Suprapubic skin (tissue), 4 donors: ENCODE measurements around the gene CYTH1. TPM values are rescaled to one million over a fixed set of nuclear protein-coding genes. Genes with fewer than 3 reads are reported as not detected.

Experiments used
- DNase-seq, 2 donors: peaks; one replicate each; pipeline ENCODE4 v3.0.0-alpha.2; 2019; ENCODE audit warnings: low spot score in 2 of 2
- H3K27ac ChIP-seq: fragments of 200-600 bp; sonication (generic); one replicate; pipeline ENCODE4 v1.5.1; 2019
- H3K27me3 ChIP-seq: fragments of 200-600 bp; sonication (generic); one replicate; pipeline ENCODE4 v1.5.1; 2019
- H3K36me3 ChIP-seq: fragments of 200-600 bp; sonication (generic); one replicate; pipeline ENCODE4 v1.5.1; 2019
- H3K4me1 ChIP-seq: fragments of 200-600 bp; sonication (generic); one replicate; pipeline ENCODE4 v1.5.1; 2019
- H3K4me3 ChIP-seq: fragments of 200-600 bp; sonication (generic); one replicate; pipeline ENCODE4 v1.5.1; 2019; ENCODE audit warnings: mild to moderate bottlenecking
- H3K9me3 ChIP-seq: fragments of 200-600 bp; sonication (generic); one replicate; pipeline ENCODE4 v1.5.1; 2019
- CTCF ChIP-seq, 2 donors: fragments of 200-600 bp in 1 of 2; fragments of 450-650 bp in 1 of 2; sonication (generic) in 1 of 2; IDR thresholded peaks; one replicate each; pipeline ENCODE4 v1.5.1; 2016 to 2019; ENCODE audit warnings: antibody characterized with exemption in 2 of 2, mild to moderate bottlenecking in 1 of 2, moderate library complexity in 1 of 2
- EP300 ChIP-seq: sonication (generic); formaldehyde crosslinking; IDR thresholded peaks from one replicate; pipeline ENCODE4 v1.6.1; 2017; ENCODE audit warnings: antibody characterized with exemption
- POLR2A ChIP-seq, 2 donors: fragments of 450-650 bp; IDR thresholded peaks; one replicate each; pipeline ENCODE4 v1.6.1; 2017; ENCODE audit warnings: antibody characterized with exemption in 2 of 2, mild to moderate bottlenecking in 2 of 2, moderate library complexity in 2 of 2
- POLR2AphosphoS5 ChIP-seq, 3 donors: sonication (generic); formaldehyde crosslinking; IDR thresholded peaks; one replicate each; pipeline ENCODE4 v1.6.1; 2017; ENCODE audit warnings: antibody characterized with exemption in 3 of 3
- WGBS: methylation state at CpG from one replicate; pipeline ENCODE4 v1.1.5; 2018; 5-methylcytosine and 5-hydroxymethylcytosine counted together
- total RNA-seq, 4 donors: library from RNA; depleted of rRNA; stranded (reverse); fragments of >200 nt; gene quantifications; one replicate each; pipeline ENCODE4 v1.1.0, GENCODE V29; 2016

CYTH1 gene
- total RNA-seq, 4 donors from 2014 or later = 57.6 to 88.6 (median 74.9) TPM

DNA sequence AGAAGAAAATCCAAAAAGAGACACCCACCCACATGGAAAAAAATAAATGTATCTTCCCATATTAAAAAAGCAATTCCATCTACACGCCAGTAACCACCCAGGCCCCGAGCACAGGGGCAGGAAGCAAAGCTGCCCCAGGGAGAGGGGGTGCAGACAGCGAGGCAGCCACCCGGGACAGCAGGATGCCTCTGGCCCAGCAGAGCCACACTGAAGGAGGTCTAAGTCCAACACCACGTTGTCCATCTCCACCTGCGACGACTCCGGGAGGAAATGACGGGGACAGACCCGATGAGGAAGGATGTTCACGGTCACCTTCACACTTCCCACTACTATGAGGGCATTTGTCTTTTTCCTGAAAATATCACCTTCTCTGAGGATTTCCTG lies 14.4 kb upstream of the CYTH1 start:
- no peak overlapping the region for H3K4me3 ChIP-seq
- H3K36me3 ChIP-seq = peaks cover 69% of the 10 kb centered on the region
- no peaks in the 10 kb centered on the region for H3K27me3 ChIP-seq
- no peak overlapping the region for H3K27ac ChIP-seq
- no peaks in the 10 kb centered on the region for H3K9me3 ChIP-seq
- 87% methylated on average over 11 of the region's 11 CpGs for WGBS
- H3K4me1 ChIP-seq = peaks cover 18% of the 10 kb centered on the region
- DNase-seq = no peak
- no peak for TF ChIP-seq CTCF (IDR thresholded peaks at IDR 0.05)
- TF ChIP-seq POLR2A (IDR thresholded peaks at IDR 0.05) = no peak
- TF ChIP-seq EP300 = no peak
- no peak for TF ChIP-seq POLR2AphosphoS5 (IDR thresholded peaks at IDR 0.05)

GRCh38 chr17:78795861-78796516 lies 13.9 kb upstream of the CYTH1 start:
- H3K9me3 ChIP-seq = no peaks in the 10 kb centered on the region

GRCh38 chr17:78794864-78795640 lies 13.0 kb upstream of the CYTH1 start:
- Histone ChIP-seq H3K4me1 (peaks cover 31% of the 10 kb centered on the region), H3K9me3 (no peaks in the 10 kb centered on the region), H3K4me3 (no peak overlapping the region), H3K36me3 (peaks cover 62% of the 10 kb centered on the region), H3K27me3 (no peaks in the 10 kb centered on the region), H3K27ac (no peak overlapping the region)
- DNase-seq = no peak
- WGBS = 87% methylated on average over 22 of the region's 22 CpGs
- TF ChIP-seq EP300 (no peak), POLR2AphosphoS5 (IDR thresholded peaks at IDR 0.05) (no peak), CTCF (IDR thresholded peaks at IDR 0.05) (no peak), POLR2A (IDR thresholded peaks at IDR 0.05) (no peak)

More at GRCh38 chr17:78795861-78796516, 13.9 kb upstream of the CYTH1 start:
- Histone ChIP-seq H3K27me3 (no peaks in the 10 kb centered on the region), H3K4me1 (peaks cover 22% of the 10 kb centered on the region), H3K4me3 (no peak overlapping the region), H3K27ac (no peak overlapping the region), H3K36me3 (peaks cover 64% of the 10 kb centered on the region)
- TF ChIP-seq CTCF (IDR thresholded peaks at IDR 0.05) (no peak), POLR2AphosphoS5 (IDR thresholded peaks at IDR 0.05) (no peak), POLR2A (IDR thresholded peaks at IDR 0.05) (no peak), EP300 (no peak)
- 82% methylated on average over 14 of the region's 14 CpGs for WGBS
- no peak for DNase-seq

DNA sequence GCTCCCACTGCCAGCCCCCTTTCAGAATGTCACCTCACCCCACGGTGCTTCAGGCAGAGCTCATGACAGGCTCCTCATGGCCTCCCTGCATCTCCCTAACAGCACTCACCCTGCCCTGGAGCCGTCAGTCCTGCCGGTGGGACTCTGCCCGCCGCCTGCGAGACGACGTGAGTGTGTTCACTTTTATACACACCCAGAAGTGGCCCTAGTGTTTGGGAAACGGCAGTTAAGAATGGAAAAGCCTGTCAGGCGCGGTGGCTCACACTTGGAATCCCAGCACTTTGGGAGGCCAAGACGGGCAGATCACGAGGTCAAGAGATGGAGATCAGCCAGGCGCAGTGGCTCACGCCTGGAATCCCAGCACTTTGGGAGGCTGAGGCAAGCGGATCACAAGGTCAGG lies 12.3 kb upstream of the CYTH1 start:
- H3K9me3 ChIP-seq = no peaks in the 10 kb centered on the region
- no peak overlapping the region for H3K4me3 ChIP-seq
- peaks cover 61% of the 10 kb centered on the region for H3K36me3 ChIP-seq
- H3K4me1 ChIP-seq = peaks cover 37% of the 10 kb centered on the region
- no peaks in the 10 kb centered on the region for H3K27me3 ChIP-seq
- 77% methylated on average over 16 of the region's 16 CpGs for WGBS
- no peak for DNase-seq
- no peak overlapping the region for H3K27ac ChIP-seq
- no peak for TF ChIP-seq EP300
- TF ChIP-seq POLR2A (IDR thresholded peaks at IDR 0.05) = no peak
- no peak for TF ChIP-seq CTCF (IDR thresholded peaks at IDR 0.05)
- TF ChIP-seq POLR2AphosphoS5 (IDR thresholded peaks at IDR 0.05) = no peak

GRCh38 chr17:78793968-78794367 lies 11.9 kb upstream of the CYTH1 start:
- no peak overlapping the region for H3K27ac ChIP-seq
- 90% methylated on average over 6 of the region's 6 CpGs for WGBS

More at GRCh38 chr17:78793968-78794367, 11.9 kb upstream of the CYTH1 start:
- peaks cover 41% of the 10 kb centered on the region for H3K4me1 ChIP-seq
- DNase-seq = no peak
- peaks cover 57% of the 10 kb centered on the region for H3K36me3 ChIP-seq
- H3K4me3 ChIP-seq = no peak overlapping the region
- no peaks in the 10 kb centered on the region for H3K9me3 ChIP-seq
- no peak for TF ChIP-seq CTCF (IDR thresholded peaks at IDR 0.05)
- TF ChIP-seq EP300 = no peak
- no peak for TF ChIP-seq POLR2A (IDR thresholded peaks at IDR 0.05)
- no peak for TF ChIP-seq POLR2AphosphoS5 (IDR thresholded peaks at IDR 0.05)
- H3K27me3 ChIP-seq = no peaks in the 10 kb centered on the region
